GM20000 (cell line): ENCODE results near the gene MKNK1.

ENCODE experiments used
- DNase-seq: peaks from one replicate; pipeline ENCODE4 v3.0.0; 2012; ENCODE audit warnings: low spot score
- CTCF ChIP-seq: IDR thresholded peaks from 2 replicates; pipeline ENCODE4 v1.5.1; 2012; ENCODE audit warnings: mild to moderate bottlenecking, control low read depth; ENCODE audit errors: extremely low read depth, missing control alignments

MKNK1 gene

GRCh38 chr1:46603481-46603857 lies 599 bp downstream of the MKNK1 start:
- no peak for DNase-seq
- TF ChIP-seq CTCF: no peak

- no peak for TF ChIP-seq CTCF
- DNase-seq: no peak
These were observed 2.6 kb downstream of the MKNK1 start for GRCh38 chr1:46601257-46602007.

GRCh38 chr1:46599059-46599970 lies 4.8 kb downstream of the MKNK1 start:
- no peak for TF ChIP-seq CTCF
- no peak for DNase-seq

GRCh38 chr1:46596846-46597245 lies 7.2 kb downstream of the MKNK1 start:
- no peak for TF ChIP-seq CTCF
- DNase-seq: no peak

- no peak for TF ChIP-seq CTCF
- no peak for DNase-seq
These were observed 8.0 kb downstream of the MKNK1 start for GRCh38 chr1:46596036-46596435.

GRCh38 chr1:46595127-46595526 lies 8.9 kb downstream of the MKNK1 start:
- no peak for TF ChIP-seq CTCF
- DNase-seq: no peak

- no peak for DNase-seq
- TF ChIP-seq CTCF: no peak
These were observed 10.0 kb downstream of the MKNK1 start for GRCh38 chr1:46594063-46594462.
